NOMO-1 (cell line): ENCODE data around the gene IFT122.
A peak's percentile ranks its signal among the peaks of the same experiment; 100 is the strongest.
"Not testable (repeated sequence)": the region's sequence is repeated elsewhere in the genome, so short reads cannot be mapped to it uniquely, and the experiment has no call there.

Experiments used
- DNase-seq, 2 experiments: peaks; one replicate each; lab custom pipeline; 2025; ENCODE audit not compliant: unreplicated experiment in 2 of 2; lab: John Stamatoyannopoulos, UW

Gene IFT122

GRCh38 chr3:129491077-129491476 is 51.1 kb downstream of the IFT122 start:
- DNase-seq = not testable (repeated sequence)

- peak in 1 of 2 experiments; percentile 4 for DNase-seq
These were observed 51.8 kb downstream of the IFT122 start for GRCh38 chr3:129491794-129492193.

- DNase-seq = no peak
These were observed 52.7 kb downstream of the IFT122 start for GRCh38 chr3:129492691-129493090.

- DNase-seq = no peak
These were observed 53.2 kb downstream of the IFT122 start for GRCh38 chr3:129493206-129493605.

- DNase-seq = not testable (repeated sequence)
These were observed 54.5 kb downstream of the IFT122 start for GRCh38 chr3:129494499-129494898.

- DNase-seq = not testable (repeated sequence)
These were observed 55.1 kb downstream of the IFT122 start for GRCh38 chr3:129495006-129495639.

GRCh38 chr3:129497876-129498275 is 57.9 kb downstream of the IFT122 start:
- DNase-seq = not testable (repeated sequence)

- not testable (repeated sequence) for DNase-seq
These were observed 58.8 kb downstream of the IFT122 start for GRCh38 chr3:129498603-129499488.

- not testable (repeated sequence) for DNase-seq
These were observed 59.7 kb downstream of the IFT122 start for GRCh38 chr3:129499604-129500333.

- DNase-seq = no peak
These were observed 60.3 kb downstream of the IFT122 start for GRCh38 chr3:129500334-129500658.

- no peak for DNase-seq
These were observed 61.6 kb downstream of the IFT122 start for GRCh38 chr3:129501630-129502029.

- DNase-seq = no peak
These were observed 62.8 kb downstream of the IFT122 start for GRCh38 chr3:129502641-129503408.

- DNase-seq = no peak
These were observed 63.7 kb downstream of the IFT122 start for GRCh38 chr3:129503471-129504291.

GRCh38 chr3:129504471-129505100 is 64.6 kb downstream of the IFT122 start:
- peak; percentile 51 to 78 for DNase-seq

GRCh38 chr3:129505341-129505740 is 65.3 kb downstream of the IFT122 start:
- no peak for DNase-seq

- no peak for DNase-seq
These were observed 66.3 kb downstream of the IFT122 start for GRCh38 chr3:129506231-129506742.

- no peak for DNase-seq
These were observed 67.3 kb downstream of the IFT122 start for GRCh38 chr3:129507181-129507831.

- no peak for DNase-seq
These were observed 72.6 kb downstream of the IFT122 start for GRCh38 chr3:129512595-129512994.

GRCh38 chr3:129513705-129514104 is 73.7 kb downstream of the IFT122 start:
- no peak for DNase-seq
